Suprapubic skin (tissue), 4 donors: ENCODE measurements around the gene ATG14.

Experiments
- CTCF ChIP-seq, 2 donors: fragments of 200-600 bp in 1 of 2; fragments of 450-650 bp in 1 of 2; sonication (generic) in 1 of 2; IDR thresholded peaks; one replicate each; pipeline ENCODE4 v1.5.1; 2016 to 2019; ENCODE audit warnings: antibody characterized with exemption in 2 of 2, mild to moderate bottlenecking in 1 of 2, moderate library complexity in 1 of 2
- POLR2A ChIP-seq, 2 donors: fragments of 450-650 bp; IDR thresholded peaks; one replicate each; pipeline ENCODE4 v1.6.1; 2017; ENCODE audit warnings: antibody characterized with exemption in 2 of 2, mild to moderate bottlenecking in 2 of 2, moderate library complexity in 2 of 2
- POLR2AphosphoS5 ChIP-seq, 3 donors: sonication (generic); formaldehyde crosslinking; IDR thresholded peaks; one replicate each; pipeline ENCODE4 v1.6.1; 2017; ENCODE audit warnings: antibody characterized with exemption in 3 of 3

DNA sequence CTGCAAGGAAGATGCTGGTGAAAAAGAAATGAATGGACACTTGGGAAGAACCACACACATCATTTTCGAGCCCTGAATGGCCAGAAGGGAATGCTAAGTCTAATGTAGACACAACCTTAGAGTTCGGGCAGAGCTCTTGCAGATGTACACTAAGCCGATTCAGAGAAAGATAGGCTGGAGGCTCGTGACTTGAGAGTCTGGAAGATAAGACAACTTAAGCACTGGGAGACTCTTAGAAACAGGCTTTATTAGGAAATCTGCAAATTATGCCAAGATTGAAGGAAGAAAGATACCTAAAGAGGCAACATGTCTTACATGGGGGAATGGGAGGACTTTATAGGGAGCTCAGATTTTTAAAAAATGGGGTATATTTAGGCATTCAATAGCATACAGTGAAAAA lies 15.3 kb upstream of the ATG14 start:
- TF ChIP-seq POLR2AphosphoS5 (IDR thresholded peaks at IDR 0.05) (no peak), POLR2A (IDR thresholded peaks at IDR 0.05) (no peak), CTCF (IDR thresholded peaks at IDR 0.05) (no peak)
